Neural progenitor cell (in vitro differentiated cells): ENCODE data around the gene RAG1.
"Not testable (repeated sequence)": the region's sequence is repeated elsewhere in the genome, so short reads cannot be mapped to it uniquely, and the experiment has no call there.

Source experiments
- CTCF ChIP-seq: fragments of 200-600 bp; sonication (generic); IDR thresholded peaks from 2 replicates; pipeline ENCODE4 v1.5.1; 2017; ENCODE audit warnings: antibody characterized with exemption, mild to moderate bottlenecking
- EZH2 ChIP-seq: fragments of 200-600 bp; sonication (generic); IDR thresholded peaks from 2 replicates; pipeline ENCODE4 v1.6.1; 2017; ENCODE audit warnings: antibody characterized with exemption, mild to moderate bottlenecking, moderate library complexity
- EZH2phosphoT487 ChIP-seq: fragments of 200-600 bp; sonication (generic); IDR thresholded peaks from 2 replicates; pipeline ENCODE4 v1.6.1; 2017; ENCODE audit warnings: antibody characterized with exemption

- not testable (repeated sequence) for TF ChIP-seq CTCF, EZH2, EZH2phosphoT487
These were observed 10.4 kb upstream of the RAG1 start for GRCh38 chr11:36557390-36557789.
